ENCODE measurements around the gene CDC37.
"Not testable (repeated sequence)": the region's sequence is repeated elsewhere in the genome, so short reads cannot be mapped to it uniquely, and the experiment has no call there.

Gene CDC37

GRCh38 chr19:10420444-10421239 is 17.3 kb upstream of the CDC37 start, which contains the start of gene PDE4A:
PDE4A (plus strand) TSS chr19:10420538; CDS start chr19:10420765, 227 bp downstream.
- peak in 9 of 56 donors; percentile 9 to 29 (median 16) for DNase-seq

- peak in 31 of 56 donors; percentile 19 to 79 (median 49) for DNase-seq
Measured at GRCh38 chr19:10419646-10420443, 16.5 kb upstream of the CDC37 start.

- peak in 10 of 56 donors; percentile 15 to 73 (median 41) for DNase-seq
Measured at GRCh38 chr19:10419200-10419645, 15.9 kb upstream of the CDC37 start.

GRCh38 chr19:10418485-10419199 is 15.3 kb upstream of the CDC37 start:
- DNase-seq: peak in 1 of 56 donors; percentile 16

GRCh38 chr19:10418235-10418484 is 14.8 kb upstream of the CDC37 start:
- no peak for DNase-seq

- DNase-seq: no peak
Measured at GRCh38 chr19:10417541-10418234, 14.3 kb upstream of the CDC37 start.

- DNase-seq: peak in 44 of 56 donors; percentile 16 to 88 (median 68)
Measured at GRCh38 chr19:10416380-10417257, 13.3 kb upstream of the CDC37 start.

- DNase-seq: no peak
Measured at GRCh38 chr19:10416083-10416379, 12.7 kb upstream of the CDC37 start.

GRCh38 chr19:10412257-10412977 is 9.1 kb upstream of the CDC37 start:
- DNase-seq: no peak

- DNase-seq: not testable (repeated sequence)
Measured at GRCh38 chr19:10411224-10411623, 7.9 kb upstream of the CDC37 start.

GRCh38 chr19:10408511-10409283 is 5.4 kb upstream of the CDC37 start:
- DNase-seq: peak in 28 of 56 donors; percentile 11 to 56 (median 30)

- no peak for DNase-seq
Measured at GRCh38 chr19:10407096-10407495, 3.8 kb upstream of the CDC37 start.

GRCh38 chr19:10406191-10406590 is 2.8 kb upstream of the CDC37 start:
- no peak for DNase-seq

- DNase-seq: peak in 2 of 56 donors; percentile 15 to 30
Measured at GRCh38 chr19:10404888-10405820, 1.8 kb upstream of the CDC37 start.

- peak in 1 of 56 donors; percentile 12 for DNase-seq
Measured at GRCh38 chr19:10402441-10403038, 802 bp downstream of the CDC37 start.

GRCh38 chr19:10399878-10400277 is 3.5 kb downstream of the CDC37 start:
- peak in 4 of 56 donors; percentile 11 to 26 (median 16) for DNase-seq

GRCh38 chr19:10399340-10399739 is 4.0 kb downstream of the CDC37 start:
- DNase-seq: not testable (repeated sequence)
